HepG2 (cell line): Measurements from ENCODE around the gene COMT. TPM values are rescaled to one million over a fixed set of nuclear protein-coding genes. Genes with fewer than 3 reads are reported as not detected.

Experiments used
- ATAC-seq: fragments of 200-7000 bp; cut with Tn5 transposase; 3 replicates; pipeline ENCODE4 v1.9.1; 2020; ENCODE audit warnings: mild to moderate bottlenecking, moderate library complexity
- BruUV-seq: library from RNA; stranded (reverse); fragments of 400-500 nt; replicated peaks from 2 replicates; lab custom pipeline; 2021; lab: Mats Ljungman, UMichigan
- CTCF ChIA-PET: fragments of 300-600 bp; formaldehyde crosslinking; extraction: SDS; loops from one replicate; lab custom pipeline; 2021; ENCODE audit warnings: low total read pairs, inconsistent platforms, low intra/inter-chr PET ratio; lab: Yijun Ruan, JAX
- POLR2A ChIA-PET: fragments of 350-600 bp; sonication (Branson Sonifier 250); formaldehyde crosslinking; loops from one replicate; lab custom pipeline; 2020; ENCODE audit warnings: antibody characterized with exemption, inconsistent platforms; lab: Yijun Ruan, JAX
- DNase-seq: peaks from one replicate; pipeline ENCODE4 v3.0.0-alpha.2; 2015; ENCODE audit warnings: low spot score
- FAIRE-seq: peaks from 3 replicates; lab custom pipeline; 2011; peaks lifted over from hg19 to GRCh38; lab: Jason Lieb, UNC
- H2AFZ ChIP-seq: one replicate; pipeline ENCODE4 v1.6.1; 2011; ENCODE audit warnings: low read length, inconsistent platforms
- H3K27ac ChIP-seq: fragments of 300-600 bp; 3 replicates; pipeline ENCODE4 v1.8.0; 2011; ENCODE audit warnings: mixed run types, mild to moderate bottlenecking, mixed read lengths, low read length, inconsistent platforms; ENCODE audit not compliant: insufficient read depth; ENCODE audit errors: extremely low read length
- H3K27me3 ChIP-seq, 2 experiments: fragments of 200-600 bp in 1 of 2; 2 replicates in 1 of 2; 3 replicates in 1 of 2; pipeline versions ENCODE4 v1.6.0 to v1.8.0; 2011; ENCODE audit warnings: low read length in 2 of 2, mild to moderate bottlenecking in 2 of 2, moderate library complexity in 2 of 2, inconsistent platforms in 1 of 2; ENCODE audit not compliant: insufficient read depth in 2 of 2, control insufficient read depth in 1 of 2
- H3K36me3 ChIP-seq, 2 experiments: fragments of 200-600 bp in 1 of 2; replicated peaks in 1 of 2; 2 replicates in 1 of 2; 3 replicates in 1 of 2; pipeline versions ENCODE4 v1.5.1 to v1.8.0; 2011; ENCODE audit warnings: low read length in 2 of 2, inconsistent platforms in 1 of 2; ENCODE audit not compliant: insufficient read depth in 2 of 2, control insufficient read depth in 1 of 2
- H3K4me1 ChIP-seq: 2 replicates; pipeline ENCODE4 v1.5.1; 2012; ENCODE audit warnings: low read length, inconsistent platforms; ENCODE audit not compliant: insufficient read depth
- H3K4me2 ChIP-seq: 2 replicates; pipeline ENCODE4 v1.6.0; 2011; ENCODE audit warnings: low read depth, low read length, inconsistent platforms
- H3K4me3 ChIP-seq, 3 experiments: fragments of 200-600 bp in 1 of 3; sonication (generic), shearing (Covaris generic) in 1 of 3; replicated peaks in 1 of 3; 2 replicates each; pipeline ENCODE4 v1.5.1; 2011 to 2016; ENCODE audit warnings: low read length in 3 of 3, inconsistent platforms in 2 of 3, low read depth in 2 of 3, mild to moderate bottlenecking in 2 of 3, control low read depth in 1 of 3, mixed read lengths in 1 of 3; ENCODE audit not compliant: insufficient read depth in 1 of 3
- H3K79me2 ChIP-seq: one replicate; pipeline ENCODE4 v1.6.1; 2011; ENCODE audit warnings: low read length, inconsistent platforms; ENCODE audit not compliant: insufficient read depth
- H3K9ac ChIP-seq: 2 replicates; pipeline ENCODE4 v1.6.0; 2011; ENCODE audit warnings: mild to moderate bottlenecking, low read depth, low read length, inconsistent platforms; ENCODE audit not compliant: insufficient read depth
- H3K9me3 ChIP-seq: 2 replicates; pipeline ENCODE4 v1.5.1; 2012; ENCODE audit warnings: mild to moderate bottlenecking, low read length
- H4K20me1 ChIP-seq: 2 replicates; pipeline ENCODE4 v1.6.0; 2011; ENCODE audit warnings: inconsistent platforms, mild to moderate bottlenecking, low read length, moderate library complexity; ENCODE audit not compliant: insufficient read depth
- NR1H2 ChIP-seq: sonication (generic); formaldehyde crosslinking; IDR thresholded peaks from 2 replicates; pipeline ENCODE4 v1.8.1; 2022; ENCODE audit warnings: low read depth, missing genetic modification reagents, borderline replicate concordance
- STAG1 ChIP-seq: sonication (generic); formaldehyde crosslinking; IDR thresholded peaks from 2 replicates; pipeline ENCODE4 v1.4.0; 2020; ENCODE audit warnings: missing genetic modification reagents
- ZMYM4 ChIP-seq: sonication (generic); formaldehyde crosslinking; IDR thresholded peaks from 2 replicates; pipeline ENCODE4 v1.8.1; 2023; ENCODE audit warnings: mild to moderate bottlenecking, missing genetic modification reagents
- ZNF629 ChIP-seq: sonication (generic); formaldehyde crosslinking; conservative IDR thresholded peaks from 2 replicates; pipeline ENCODE4 v1.5.0; 2020; ENCODE audit warnings: missing genetic modification reagents
- WGBS: methylation state at CpG from one replicate; pipeline ENCODE4 v1.1.6; 2017; ENCODE audit warnings: low lambda C conversion rate; 5-methylcytosine and 5-hydroxymethylcytosine counted together
- in situ Hi-C: cut with HindIII; loops from 2 replicates; pipeline ENCODE4 v1.10.0; 2017; ENCODE audit warnings: low pct_unique_long_range_greater_than_20kb; ENCODE audit not compliant: extremely low pct_ligation_motif_present
- intact Hi-C: fragments of 100-400 bp; cut with micrococcal nuclease; formaldehyde crosslinking; loops from one replicate; pipeline ENCODE4 v1.10.0; 2022; ENCODE audit not compliant: unreplicated experiment
- polyA plus RNA-seq, 8 experiments: library from polyadenylated mRNA; depleted of rRNA in 3 of 8; stranded (reverse) in 7 of 8; unstranded in 1 of 8; fragments of >200 nt; fragmentation: Illumina TruSeq in 4 of 8; extraction: Trizol in 4 of 8; gene quantifications; 2 replicates each; pipeline versions ENCODE4 v1.2.1 to v1.2.3, GENCODE V29; 2011 to 2016; ENCODE audit warnings: low read depth in 4 of 8, missing spikeins in 1 of 8, mixed read lengths in 1 of 8; ENCODE audit not compliant: insufficient read depth in 1 of 8
- total RNA-seq, 5 experiments: library from RNA; depleted of rRNA; stranded (reverse); fragments of >200 nt; fragmentation: Illumina TruSeq; extraction: Trizol; gene quantifications; 2 replicates each; pipeline ENCODE4 v1.2.3, GENCODE V29; 2016; ENCODE audit warnings: low read depth in 1 of 5
- TF ChIP-seq, protein P1 (sequence below): IDR thresholded peaks from 2 replicates; pipeline ENCODE4 v1.6.1; 2016
- TF ChIP-seq, protein P2 (sequence below): sonication (generic); formaldehyde crosslinking; IDR thresholded peaks from 2 replicates; pipeline ENCODE4 v1.5.1; 2020; ENCODE audit warnings: mild to moderate bottlenecking, missing genetic modification reagents, moderate library complexity
- TF ChIP-seq, protein P3 (sequence below): sonication (generic); formaldehyde crosslinking; IDR thresholded peaks from 2 replicates; pipeline ENCODE4 v1.5.0; 2020; ENCODE audit warnings: mild to moderate bottlenecking, missing genetic modification reagents, moderate library complexity
- TF ChIP-seq, protein P4 (sequence below): sonication (generic); formaldehyde crosslinking; IDR thresholded peaks from 2 replicates; pipeline ENCODE4 v1.4.0; 2020; ENCODE audit warnings: missing genetic modification reagents

COMT gene
- total and polyA plus RNA-seq, 2 of the 13 experiments (the other 11 are each of a cell fraction or from before 2014, with no cell fraction given), result 156 to 162 TPM

DNA sequence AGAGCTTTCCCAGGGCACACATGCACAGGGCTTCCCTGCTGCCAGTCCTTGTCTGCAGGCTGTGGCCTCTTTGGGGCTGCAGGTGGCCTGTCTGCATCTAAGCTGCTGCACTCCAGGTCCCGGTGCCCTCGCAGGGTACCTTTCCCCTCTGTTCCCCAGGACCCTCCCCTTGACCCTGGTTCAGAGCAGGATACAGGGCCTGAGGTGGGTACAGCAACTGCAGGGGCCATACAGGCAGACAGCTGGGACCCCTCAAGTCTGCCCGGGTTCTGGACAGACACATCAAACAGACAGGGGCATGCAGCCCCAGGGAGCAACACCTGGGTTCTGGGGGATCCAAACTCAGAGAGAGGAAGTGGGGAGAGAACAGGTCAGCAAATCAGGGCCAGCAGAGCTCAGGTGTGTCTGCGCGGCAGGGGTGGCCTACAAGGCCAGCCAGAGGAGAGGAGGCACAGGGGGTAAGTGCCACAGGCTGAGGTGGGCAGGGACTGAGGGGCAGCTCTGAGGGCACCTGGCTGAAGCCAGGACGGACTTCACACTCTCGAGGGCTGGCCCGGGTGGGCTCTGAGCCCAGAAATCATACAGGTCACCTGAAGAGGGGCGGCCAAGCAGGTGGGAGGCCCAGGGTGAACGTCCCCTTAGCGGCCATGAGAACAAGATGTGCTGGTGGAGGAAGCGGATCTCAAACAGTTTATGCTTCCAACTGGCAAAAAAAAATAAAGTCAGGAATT lies 29.9 kb upstream of the COMT start (continued):
- TF ChIP-seq ZNF629 (CRISPR knock-in tag) (no peak), ZMYM4 (CRISPR knock-in tag) (no peak)
- TF ChIP-seq, protein P1, sequence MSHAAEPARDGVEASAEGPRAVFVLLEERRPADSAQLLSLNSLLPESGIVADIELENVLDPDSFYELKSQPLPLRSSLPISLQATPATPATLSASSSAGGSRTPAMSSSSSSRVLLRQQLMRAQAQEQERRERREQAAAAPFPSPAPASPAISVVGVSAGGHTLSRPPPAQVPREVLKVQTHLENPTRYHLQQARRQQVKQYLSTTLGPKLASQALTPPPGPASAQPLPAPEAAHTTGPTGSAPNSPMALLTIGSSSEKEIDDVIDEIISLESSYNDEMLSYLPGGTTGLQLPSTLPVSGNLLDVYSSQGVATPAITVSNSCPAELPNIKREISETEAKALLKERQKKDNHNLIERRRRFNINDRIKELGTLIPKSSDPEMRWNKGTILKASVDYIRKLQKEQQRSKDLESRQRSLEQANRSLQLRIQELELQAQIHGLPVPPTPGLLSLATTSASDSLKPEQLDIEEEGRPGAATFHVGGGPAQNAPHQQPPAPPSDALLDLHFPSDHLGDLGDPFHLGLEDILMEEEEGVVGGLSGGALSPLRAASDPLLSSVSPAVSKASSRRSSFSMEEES (CRISPR knock-in tag), result no peak

DNA sequence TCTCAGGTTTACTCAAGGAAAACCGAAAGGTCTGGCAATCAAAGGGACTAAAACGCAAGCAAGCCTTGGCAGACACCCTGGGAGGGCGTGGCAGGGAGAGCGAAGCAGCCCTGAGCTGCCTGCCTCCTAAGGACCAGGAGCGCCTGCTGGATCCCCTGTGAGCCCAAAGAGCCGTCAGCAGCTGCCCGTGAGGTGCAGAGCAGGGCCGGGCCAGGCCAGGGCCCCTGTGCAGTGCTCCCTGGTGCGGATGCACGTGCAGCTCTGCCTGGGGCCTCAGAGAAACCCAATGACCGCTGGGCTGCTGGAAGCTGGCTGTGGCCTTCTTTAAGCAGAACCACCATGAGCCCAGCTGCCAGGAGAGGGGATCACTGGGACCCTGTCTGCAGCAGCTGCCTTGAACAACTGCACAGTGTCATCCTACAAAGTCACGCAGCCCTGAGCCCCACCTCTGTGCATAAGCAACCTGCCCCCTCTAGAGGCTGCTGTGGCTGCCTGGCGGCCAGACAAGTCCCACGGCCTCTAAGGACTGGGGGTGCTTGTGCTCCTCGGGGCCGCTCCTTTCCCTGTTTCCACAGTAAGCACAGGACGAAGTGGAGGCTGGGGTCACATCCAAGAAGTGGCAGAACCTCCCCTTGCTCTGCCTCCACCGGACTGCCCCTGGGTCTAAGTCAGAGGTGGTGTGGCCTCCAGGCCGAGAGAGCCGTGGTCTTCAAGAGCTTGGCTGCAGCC lies 29.1 kb upstream of the COMT start:
- intact Hi-C loops (no loop called here), in situ Hi-C loops (loop anchor here (10.0 kb wide), 1 partner anchor 158 kb away; no protein-coding TSS in a partner anchor)
- Histone ChIP-seq H3K9me3 (0 out of 2 replicates have a peak, but pooled peaks cover 4% of the 10 kb centered on the region), H3K4me3 (no peak overlapping the region), H3K4me1 (peaks cover 10% of the 10 kb centered on the region), H3K79me2 (no peaks in the 10 kb centered on the region), H3K27me3 (no peaks in the 10 kb centered on the region), H4K20me1 (no peaks in the 10 kb centered on the region; the same call in 1 of the 2 replicates), H3K36me3 (peaks cover 22 to 59% of the 10 kb centered on the region in 2 experiments; a peak in 4 of 5 replicates), H2AFZ (no peak overlapping the region), H3K4me2 (no peak overlapping the region), H3K9ac (no peak overlapping the region), H3K27ac (no peak overlapping the region)
- FAIRE-seq (no peak), DNase-seq (no peak), ATAC-seq (peak; percentile 56)
- ChIA-PET CTCF (no interaction called here), POLR2A (interaction anchor here (1.5 kb wide), 1 partner anchor 30 kb away, joined by 4 read pairs; no protein-coding TSS in a partner anchor)
- no TSS peak for BruUV-seq
- WGBS, result 84% methylated on average over 9 of the region's 20 CpGs
- TF ChIP-seq, protein P2, sequence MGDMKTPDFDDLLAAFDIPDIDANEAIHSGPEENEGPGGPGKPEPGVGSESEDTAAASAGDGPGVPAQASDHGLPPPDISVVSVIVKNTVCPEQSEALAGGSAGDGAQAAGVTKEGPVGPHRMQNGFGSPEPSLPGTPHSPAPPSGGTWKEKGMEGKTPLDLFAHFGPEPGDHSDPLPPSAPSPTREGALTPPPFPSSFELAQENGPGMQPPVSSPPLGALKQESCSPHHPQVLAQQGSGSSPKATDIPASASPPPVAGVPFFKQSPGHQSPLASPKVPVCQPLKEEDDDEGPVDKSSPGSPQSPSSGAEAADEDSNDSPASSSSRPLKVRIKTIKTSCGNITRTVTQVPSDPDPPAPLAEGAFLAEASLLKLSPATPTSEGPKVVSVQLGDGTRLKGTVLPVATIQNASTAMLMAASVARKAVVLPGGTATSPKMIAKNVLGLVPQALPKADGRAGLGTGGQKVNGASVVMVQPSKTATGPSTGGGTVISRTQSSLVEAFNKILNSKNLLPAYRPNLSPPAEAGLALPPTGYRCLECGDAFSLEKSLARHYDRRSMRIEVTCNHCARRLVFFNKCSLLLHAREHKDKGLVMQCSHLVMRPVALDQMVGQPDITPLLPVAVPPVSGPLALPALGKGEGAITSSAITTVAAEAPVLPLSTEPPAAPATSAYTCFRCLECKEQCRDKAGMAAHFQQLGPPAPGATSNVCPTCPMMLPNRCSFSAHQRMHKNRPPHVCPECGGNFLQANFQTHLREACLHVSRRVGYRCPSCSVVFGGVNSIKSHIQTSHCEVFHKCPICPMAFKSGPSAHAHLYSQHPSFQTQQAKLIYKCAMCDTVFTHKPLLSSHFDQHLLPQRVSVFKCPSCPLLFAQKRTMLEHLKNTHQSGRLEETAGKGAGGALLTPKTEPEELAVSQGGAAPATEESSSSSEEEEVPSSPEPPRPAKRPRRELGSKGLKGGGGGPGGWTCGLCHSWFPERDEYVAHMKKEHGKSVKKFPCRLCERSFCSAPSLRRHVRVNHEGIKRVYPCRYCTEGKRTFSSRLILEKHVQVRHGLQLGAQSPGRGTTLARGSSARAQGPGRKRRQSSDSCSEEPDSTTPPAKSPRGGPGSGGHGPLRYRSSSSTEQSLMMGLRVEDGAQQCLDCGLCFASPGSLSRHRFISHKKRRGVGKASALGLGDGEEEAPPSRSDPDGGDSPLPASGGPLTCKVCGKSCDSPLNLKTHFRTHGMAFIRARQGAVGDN, result 0 out of 2 replicates have a peak, but pooled peaks have one; percentile 8
- TF ChIP-seq NR1H2 (CRISPR knock-in tag) (no peak), STAG1 (CRISPR knock-in tag) (peak; percentile 41)
- TF ChIP-seq, protein P3, sequence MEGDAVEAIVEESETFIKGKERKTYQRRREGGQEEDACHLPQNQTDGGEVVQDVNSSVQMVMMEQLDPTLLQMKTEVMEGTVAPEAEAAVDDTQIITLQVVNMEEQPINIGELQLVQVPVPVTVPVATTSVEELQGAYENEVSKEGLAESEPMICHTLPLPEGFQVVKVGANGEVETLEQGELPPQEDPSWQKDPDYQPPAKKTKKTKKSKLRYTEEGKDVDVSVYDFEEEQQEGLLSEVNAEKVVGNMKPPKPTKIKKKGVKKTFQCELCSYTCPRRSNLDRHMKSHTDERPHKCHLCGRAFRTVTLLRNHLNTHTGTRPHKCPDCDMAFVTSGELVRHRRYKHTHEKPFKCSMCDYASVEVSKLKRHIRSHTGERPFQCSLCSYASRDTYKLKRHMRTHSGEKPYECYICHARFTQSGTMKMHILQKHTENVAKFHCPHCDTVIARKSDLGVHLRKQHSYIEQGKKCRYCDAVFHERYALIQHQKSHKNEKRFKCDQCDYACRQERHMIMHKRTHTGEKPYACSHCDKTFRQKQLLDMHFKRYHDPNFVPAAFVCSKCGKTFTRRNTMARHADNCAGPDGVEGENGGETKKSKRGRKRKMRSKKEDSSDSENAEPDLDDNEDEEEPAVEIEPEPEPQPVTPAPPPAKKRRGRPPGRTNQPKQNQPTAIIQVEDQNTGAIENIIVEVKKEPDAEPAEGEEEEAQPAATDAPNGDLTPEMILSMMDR (CRISPR knock-in tag), result peak; percentile 34; the same call in 1 of the 2 replicates
- TF ChIP-seq, protein P4, sequence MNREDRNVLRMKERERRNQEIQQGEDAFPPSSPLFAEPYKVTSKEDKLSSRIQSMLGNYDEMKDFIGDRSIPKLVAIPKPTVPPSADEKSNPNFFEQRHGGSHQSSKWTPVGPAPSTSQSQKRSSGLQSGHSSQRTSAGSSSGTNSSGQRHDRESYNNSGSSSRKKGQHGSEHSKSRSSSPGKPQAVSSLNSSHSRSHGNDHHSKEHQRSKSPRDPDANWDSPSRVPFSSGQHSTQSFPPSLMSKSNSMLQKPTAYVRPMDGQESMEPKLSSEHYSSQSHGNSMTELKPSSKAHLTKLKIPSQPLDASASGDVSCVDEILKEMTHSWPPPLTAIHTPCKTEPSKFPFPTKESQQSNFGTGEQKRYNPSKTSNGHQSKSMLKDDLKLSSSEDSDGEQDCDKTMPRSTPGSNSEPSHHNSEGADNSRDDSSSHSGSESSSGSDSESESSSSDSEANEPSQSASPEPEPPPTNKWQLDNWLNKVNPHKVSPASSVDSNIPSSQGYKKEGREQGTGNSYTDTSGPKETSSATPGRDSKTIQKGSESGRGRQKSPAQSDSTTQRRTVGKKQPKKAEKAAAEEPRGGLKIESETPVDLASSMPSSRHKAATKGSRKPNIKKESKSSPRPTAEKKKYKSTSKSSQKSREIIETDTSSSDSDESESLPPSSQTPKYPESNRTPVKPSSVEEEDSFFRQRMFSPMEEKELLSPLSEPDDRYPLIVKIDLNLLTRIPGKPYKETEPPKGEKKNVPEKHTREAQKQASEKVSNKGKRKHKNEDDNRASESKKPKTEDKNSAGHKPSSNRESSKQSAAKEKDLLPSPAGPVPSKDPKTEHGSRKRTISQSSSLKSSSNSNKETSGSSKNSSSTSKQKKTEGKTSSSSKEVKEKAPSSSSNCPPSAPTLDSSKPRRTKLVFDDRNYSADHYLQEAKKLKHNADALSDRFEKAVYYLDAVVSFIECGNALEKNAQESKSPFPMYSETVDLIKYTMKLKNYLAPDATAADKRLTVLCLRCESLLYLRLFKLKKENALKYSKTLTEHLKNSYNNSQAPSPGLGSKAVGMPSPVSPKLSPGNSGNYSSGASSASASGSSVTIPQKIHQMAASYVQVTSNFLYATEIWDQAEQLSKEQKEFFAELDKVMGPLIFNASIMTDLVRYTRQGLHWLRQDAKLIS, result no peak
